Type B pancreatic cell (in vitro differentiated cells): ENCODE results near the gene PHRF1. TPM values are rescaled to one million over a fixed set of nuclear protein-coding genes. Genes with fewer than 3 reads are reported as not detected.
A peak's percentile ranks its signal among the peaks of the same experiment; 100 is the strongest.

Experiments
- DNase-seq: peaks from one replicate; pipeline ENCODE4 v3.0.0; 2021; ENCODE audit warnings: mixed read lengths; ENCODE audit not compliant: unreplicated experiment; ENCODE audit errors: extremely low spot score
- H3K27ac Mint-ChIP-seq: 2 replicates; pipeline ENCODE4 v1.8.0; 2021; ENCODE audit warnings: mild to moderate bottlenecking, mixed read lengths
- H3K27me3 Mint-ChIP-seq: 2 replicates; pipeline ENCODE4 v1.8.0; 2021; ENCODE audit warnings: mixed read lengths
- H3K36me3 Mint-ChIP-seq: 2 replicates; pipeline ENCODE4 v1.8.0; 2021; ENCODE audit warnings: mixed read lengths
- H3K4me1 Mint-ChIP-seq: one replicate; pipeline ENCODE4 v1.8.0; 2021; ENCODE audit warnings: mixed read lengths; ENCODE audit not compliant: unreplicated experiment
- H3K4me3 Mint-ChIP-seq: 2 replicates; pipeline ENCODE4 v1.8.0; 2021; ENCODE audit warnings: mild to moderate bottlenecking, mixed read lengths
- H3K9me3 Mint-ChIP-seq: 2 replicates; pipeline ENCODE4 v1.8.0; 2021; ENCODE audit warnings: mixed read lengths
- total RNA-seq: library from RNA; stranded (reverse); gene quantifications from 2 replicates; pipeline ENCODE4 v1.2.1, GENCODE V29; 2021; ENCODE audit warnings: low replicate concordance
- TF ChIP-seq, protein P1 (sequence below): fragments of 200-600 bp; sonication (generic); conservative IDR thresholded peaks from 2 replicates; pipeline ENCODE4 v1.5.0; 2021; ENCODE audit warnings: antibody characterized with exemption, mild to moderate bottlenecking

Gene PHRF1
- total RNA-seq, 1 donor from 2014 or later = 38.7 TPM

DNA sequence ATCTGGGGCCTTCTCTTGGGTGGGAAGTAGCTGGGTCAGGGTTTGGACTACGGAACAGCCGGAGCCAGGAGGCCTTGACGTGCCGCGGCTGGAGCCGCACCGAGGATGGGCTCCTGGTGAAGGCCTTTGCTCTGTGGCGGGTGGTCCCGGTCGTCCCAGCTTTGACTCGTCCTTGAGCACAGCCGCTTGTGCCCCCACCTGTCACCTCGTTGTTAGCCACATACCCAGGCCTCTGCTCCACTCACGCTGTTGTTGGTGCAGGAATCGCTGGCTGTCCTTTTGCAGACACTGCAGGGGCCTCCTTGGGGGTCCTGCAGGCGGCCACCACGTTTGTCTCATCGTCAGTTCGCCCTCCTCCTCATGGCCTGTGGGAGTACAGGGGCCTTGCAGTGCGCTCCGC is 17.1 kb downstream of the PHRF1 start:
- no peak for DNase-seq
- Mint-ChIP-seq H3K4me3 (no peak overlapping the region), H3K27ac (no peak overlapping the region), H3K36me3 (peaks cover 13% of the 10 kb centered on the region), H3K9me3 (no peaks in the 10 kb centered on the region), H3K4me1 (no peaks in the 10 kb centered on the region), H3K27me3 (no peaks in the 10 kb centered on the region)
- TF ChIP-seq, protein P1, sequence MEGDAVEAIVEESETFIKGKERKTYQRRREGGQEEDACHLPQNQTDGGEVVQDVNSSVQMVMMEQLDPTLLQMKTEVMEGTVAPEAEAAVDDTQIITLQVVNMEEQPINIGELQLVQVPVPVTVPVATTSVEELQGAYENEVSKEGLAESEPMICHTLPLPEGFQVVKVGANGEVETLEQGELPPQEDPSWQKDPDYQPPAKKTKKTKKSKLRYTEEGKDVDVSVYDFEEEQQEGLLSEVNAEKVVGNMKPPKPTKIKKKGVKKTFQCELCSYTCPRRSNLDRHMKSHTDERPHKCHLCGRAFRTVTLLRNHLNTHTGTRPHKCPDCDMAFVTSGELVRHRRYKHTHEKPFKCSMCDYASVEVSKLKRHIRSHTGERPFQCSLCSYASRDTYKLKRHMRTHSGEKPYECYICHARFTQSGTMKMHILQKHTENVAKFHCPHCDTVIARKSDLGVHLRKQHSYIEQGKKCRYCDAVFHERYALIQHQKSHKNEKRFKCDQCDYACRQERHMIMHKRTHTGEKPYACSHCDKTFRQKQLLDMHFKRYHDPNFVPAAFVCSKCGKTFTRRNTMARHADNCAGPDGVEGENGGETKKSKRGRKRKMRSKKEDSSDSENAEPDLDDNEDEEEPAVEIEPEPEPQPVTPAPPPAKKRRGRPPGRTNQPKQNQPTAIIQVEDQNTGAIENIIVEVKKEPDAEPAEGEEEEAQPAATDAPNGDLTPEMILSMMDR = no peak

DNA sequence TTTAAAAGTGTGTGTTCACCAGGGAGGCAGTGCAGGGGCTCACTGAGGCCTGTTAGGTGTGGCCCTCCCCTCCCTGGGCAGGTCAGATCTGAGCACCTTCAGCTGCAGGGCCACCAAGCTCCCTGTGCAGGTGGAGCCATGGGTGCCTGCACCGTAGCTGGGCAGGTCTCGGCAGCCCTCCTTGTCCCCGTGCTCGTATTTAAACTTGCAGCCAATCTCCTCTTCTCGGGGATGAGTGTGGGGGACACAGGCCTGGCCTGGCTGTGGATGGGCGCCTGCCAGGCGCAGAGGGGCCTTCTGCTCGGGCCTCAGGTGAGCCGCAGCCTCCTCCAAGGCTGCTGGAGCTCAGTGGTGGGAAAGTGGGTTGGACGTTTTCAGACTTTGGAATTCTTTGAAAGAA is 19.1 kb downstream of the PHRF1 start:
- no peak for DNase-seq
- Mint-ChIP-seq H3K4me3 (no peak overlapping the region), H3K4me1 (no peaks in the 10 kb centered on the region), H3K27ac (no peak overlapping the region), H3K27me3 (no peaks in the 10 kb centered on the region), H3K9me3 (no peaks in the 10 kb centered on the region), H3K36me3 (peaks cover 7% of the 10 kb centered on the region)
- TF ChIP-seq, protein P1 = no peak

DNA sequence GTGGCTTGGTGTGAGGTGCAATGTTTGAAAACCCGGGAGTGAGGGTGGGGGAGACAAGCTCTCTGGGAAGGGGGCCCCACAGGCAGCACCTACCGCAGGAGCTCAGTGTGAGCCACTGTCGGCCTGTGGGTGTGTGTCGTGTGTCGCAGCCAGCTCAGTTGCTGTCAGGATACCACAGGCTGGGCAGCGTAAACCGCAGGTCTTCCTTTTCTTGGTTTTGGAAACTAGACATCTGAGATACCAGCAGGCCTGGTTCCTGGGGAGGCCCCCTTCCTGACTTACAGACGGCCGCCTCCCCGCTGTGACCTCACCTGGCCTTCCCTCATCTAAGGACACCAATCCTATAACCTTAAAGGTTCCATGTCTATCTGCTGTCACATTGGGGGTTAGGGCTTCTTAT is 20.1 kb downstream of the PHRF1 start:
- H3K4me3 Mint-ChIP-seq = no peak overlapping the region
- no peaks in the 10 kb centered on the region for H3K4me1 Mint-ChIP-seq
- no peaks in the 10 kb centered on the region for H3K9me3 Mint-ChIP-seq
- TF ChIP-seq, protein P1 = no peak
- DNase-seq = no peak
- no peak overlapping the region for H3K27ac Mint-ChIP-seq
- peaks cover 9% of the 10 kb centered on the region for H3K36me3 Mint-ChIP-seq
- no peaks in the 10 kb centered on the region for H3K27me3 Mint-ChIP-seq

DNA sequence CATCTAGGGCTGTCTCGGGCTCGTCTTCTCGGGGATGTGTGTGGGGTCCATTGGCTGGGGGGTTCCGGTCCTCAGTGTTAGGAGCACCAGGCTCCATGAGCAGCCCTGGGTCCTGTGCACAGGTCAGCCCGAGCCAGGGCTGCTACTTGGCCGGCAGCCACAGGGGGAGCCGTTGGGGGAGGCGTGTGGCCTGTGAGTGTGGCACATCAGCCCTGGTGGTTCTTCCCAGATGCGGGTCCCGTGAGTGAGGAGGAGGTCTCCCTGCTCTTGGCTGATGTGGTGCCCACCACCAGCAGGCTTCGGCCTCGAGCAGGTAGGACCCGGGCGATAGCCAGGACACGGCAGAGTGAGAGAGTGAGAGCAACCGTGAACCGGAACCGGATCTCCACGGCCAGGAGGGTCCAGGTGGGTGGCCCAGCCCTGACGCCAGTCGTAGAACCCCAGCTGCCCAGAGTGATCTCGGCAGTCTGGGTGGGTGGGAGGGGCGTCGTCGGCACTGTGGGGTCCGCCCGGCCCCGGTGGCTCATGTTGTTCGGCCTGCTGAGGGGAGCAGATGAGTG is 21.0 kb downstream of the PHRF1 start:
- DNase-seq = no peak
- H3K27me3 Mint-ChIP-seq = no peaks in the 10 kb centered on the region
- peaks cover 10% of the 10 kb centered on the region for H3K36me3 Mint-ChIP-seq

DNA sequence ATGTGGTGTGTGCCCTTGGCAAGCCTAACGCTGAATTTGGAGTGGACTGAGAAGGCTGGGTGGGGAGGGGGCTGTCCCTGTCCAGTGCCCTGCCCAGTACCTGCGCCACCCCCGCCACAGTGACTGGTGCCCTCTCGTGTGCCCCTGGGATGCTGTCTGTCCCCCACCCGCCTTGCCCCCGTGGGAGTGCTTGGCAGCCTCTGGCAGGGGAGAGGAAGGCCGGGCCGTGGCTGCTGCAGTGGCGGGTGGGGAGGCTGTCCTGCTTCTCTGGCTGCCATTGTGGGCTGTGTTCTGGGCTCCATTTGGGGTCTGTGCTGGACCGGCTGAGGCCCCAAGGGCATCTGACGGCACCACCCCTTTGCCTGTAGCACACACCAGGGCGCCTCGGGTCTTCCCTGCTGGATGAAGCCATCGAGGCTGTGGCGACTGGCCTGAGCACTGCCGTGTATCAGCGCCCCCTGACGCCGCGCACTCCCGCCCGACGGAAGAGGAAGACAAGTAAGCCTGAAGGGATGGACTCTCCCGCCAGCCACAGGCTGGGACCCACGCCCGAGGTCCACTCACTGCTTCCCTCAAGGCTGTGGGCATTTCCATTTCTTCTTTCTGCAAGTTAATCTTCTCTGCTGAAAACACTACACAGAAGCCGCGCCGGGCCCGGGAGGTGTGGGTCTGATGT is 21.9 kb downstream of the PHRF1 start:
- TF ChIP-seq, protein P1 = no peak
- no peak for DNase-seq
- no peak overlapping the region for H3K4me3 Mint-ChIP-seq
- H3K27ac Mint-ChIP-seq = no peak overlapping the region
- no peaks in the 10 kb centered on the region for H3K9me3 Mint-ChIP-seq
- no peaks in the 10 kb centered on the region for H3K4me1 Mint-ChIP-seq
- H3K27me3 Mint-ChIP-seq = no peaks in the 10 kb centered on the region
- peaks cover 7% of the 10 kb centered on the region for H3K36me3 Mint-ChIP-seq

More for the DNA sequence above, 21.0 kb downstream of the PHRF1 start:
- Mint-ChIP-seq H3K4me3 (no peak overlapping the region), H3K4me1 (no peaks in the 10 kb centered on the region), H3K27ac (no peak overlapping the region), H3K9me3 (no peaks in the 10 kb centered on the region)
- TF ChIP-seq, protein P1 = peak; percentile 44
